ENCODE data around the gene FHDC1.

Gene FHDC1

GRCh38 chr4:152954741-152955140, 18.6 kb downstream of the FHDC1 start:
- H3F3A ChIP-seq (ENCODE audit: insufficient read depth, low read length), result no peaks in the 10 kb centered on the region
- H3K79me2 ChIP-seq (ENCODE audit: insufficient read depth, low read length), result no peaks in the 10 kb centered on the region
- H3K9ac ChIP-seq (ENCODE audit: low read length), result no peak overlapping the region
- H4K20me1 ChIP-seq (ENCODE audit: insufficient read depth, low read length), result no peaks in the 10 kb centered on the region
- TF ChIP-seq EZH2 (IDR thresholded peaks at IDR 0.05; ENCODE audit: borderline replicate concordance, low read length), result no peak
- TF ChIP-seq, protein P1, sequence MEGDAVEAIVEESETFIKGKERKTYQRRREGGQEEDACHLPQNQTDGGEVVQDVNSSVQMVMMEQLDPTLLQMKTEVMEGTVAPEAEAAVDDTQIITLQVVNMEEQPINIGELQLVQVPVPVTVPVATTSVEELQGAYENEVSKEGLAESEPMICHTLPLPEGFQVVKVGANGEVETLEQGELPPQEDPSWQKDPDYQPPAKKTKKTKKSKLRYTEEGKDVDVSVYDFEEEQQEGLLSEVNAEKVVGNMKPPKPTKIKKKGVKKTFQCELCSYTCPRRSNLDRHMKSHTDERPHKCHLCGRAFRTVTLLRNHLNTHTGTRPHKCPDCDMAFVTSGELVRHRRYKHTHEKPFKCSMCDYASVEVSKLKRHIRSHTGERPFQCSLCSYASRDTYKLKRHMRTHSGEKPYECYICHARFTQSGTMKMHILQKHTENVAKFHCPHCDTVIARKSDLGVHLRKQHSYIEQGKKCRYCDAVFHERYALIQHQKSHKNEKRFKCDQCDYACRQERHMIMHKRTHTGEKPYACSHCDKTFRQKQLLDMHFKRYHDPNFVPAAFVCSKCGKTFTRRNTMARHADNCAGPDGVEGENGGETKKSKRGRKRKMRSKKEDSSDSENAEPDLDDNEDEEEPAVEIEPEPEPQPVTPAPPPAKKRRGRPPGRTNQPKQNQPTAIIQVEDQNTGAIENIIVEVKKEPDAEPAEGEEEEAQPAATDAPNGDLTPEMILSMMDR (IDR thresholded peaks at IDR 0.05; ENCODE audit: low read length), result no peak
- no peaks in the 10 kb centered on the region for H3K9me3 ChIP-seq (ENCODE audit: low read length)
- H3K36me3 ChIP-seq (ENCODE audit: insufficient read depth, low read length), result no peaks in the 10 kb centered on the region
- H3K27me3 ChIP-seq (ENCODE audit: insufficient read depth, low read length), result no peaks in the 10 kb centered on the region; the same call in 1 of the 2 replicates
- H3K27ac ChIP-seq (ENCODE audit: low read depth, low read length, poor library complexity, severe bottlenecking), result no peak overlapping the region
- no peak overlapping the region for H2AFZ ChIP-seq (ENCODE audit: low read length)
- no peaks in the 10 kb centered on the region for H3K4me1 ChIP-seq (ENCODE audit: insufficient read depth, low read length, severe bottlenecking)
- no peaks in the 10 kb centered on the region for H3K9me2 ChIP-seq (ENCODE audit: low read depth, low read length)
- no peak overlapping the region for H3K4me3 ChIP-seq (ENCODE audit: low read depth, low read length, poor library complexity, severe bottlenecking)
- H3K4me2 ChIP-seq (ENCODE audit: low read length), result no peak overlapping the region

DNA sequence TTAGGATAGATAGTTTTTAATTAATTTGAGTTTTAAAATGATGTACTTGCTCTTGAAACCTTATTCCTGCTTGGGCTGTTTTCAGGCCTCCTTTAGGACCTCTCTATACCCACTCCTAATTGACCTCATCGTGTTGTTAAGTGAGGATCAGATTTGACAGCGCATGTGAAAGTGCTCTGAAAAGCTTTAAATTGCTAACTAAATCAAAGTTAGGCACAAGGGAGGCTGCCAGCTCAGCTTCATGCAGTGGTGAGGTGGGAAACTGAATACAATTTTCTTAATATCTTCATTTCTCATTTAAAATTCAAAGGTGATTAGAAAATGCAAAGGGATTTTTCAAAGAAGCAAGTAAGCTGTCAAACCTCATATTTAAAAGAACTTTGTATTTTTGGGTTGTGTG, 20.0 kb downstream of the FHDC1 start:
- no peak overlapping the region for H3K9ac ChIP-seq (ENCODE audit: low read length)
- H3K9me2 ChIP-seq (ENCODE audit: low read depth, low read length), result no peaks in the 10 kb centered on the region
- H3F3A ChIP-seq (ENCODE audit: insufficient read depth, low read length), result no peaks in the 10 kb centered on the region
- no peaks in the 10 kb centered on the region for H3K79me2 ChIP-seq (ENCODE audit: insufficient read depth, low read length)
- H3K27ac ChIP-seq (ENCODE audit: low read depth, low read length, poor library complexity, severe bottlenecking), result no peak overlapping the region
- no peaks in the 10 kb centered on the region; the same call in 1 of the 2 replicates for H3K27me3 ChIP-seq (ENCODE audit: insufficient read depth, low read length)
- TF ChIP-seq EZH2 (IDR thresholded peaks at IDR 0.05; ENCODE audit: borderline replicate concordance, low read length), result no peak
- TF ChIP-seq, protein P1 (IDR thresholded peaks at IDR 0.05; ENCODE audit: low read length), result no peak
- H3K4me2 ChIP-seq (ENCODE audit: low read length), result no peak overlapping the region
- no peaks in the 10 kb centered on the region for H3K4me1 ChIP-seq (ENCODE audit: insufficient read depth, low read length, severe bottlenecking)
- no peak overlapping the region for H3K4me3 ChIP-seq (ENCODE audit: low read depth, low read length, poor library complexity, severe bottlenecking)
- no peaks in the 10 kb centered on the region for H3K9me3 ChIP-seq (ENCODE audit: low read length)
- H3K36me3 ChIP-seq (ENCODE audit: insufficient read depth, low read length), result no peaks in the 10 kb centered on the region
- H4K20me1 ChIP-seq (ENCODE audit: insufficient read depth, low read length), result no peaks in the 10 kb centered on the region
- H2AFZ ChIP-seq (ENCODE audit: low read length), result no peak overlapping the region

DNA sequence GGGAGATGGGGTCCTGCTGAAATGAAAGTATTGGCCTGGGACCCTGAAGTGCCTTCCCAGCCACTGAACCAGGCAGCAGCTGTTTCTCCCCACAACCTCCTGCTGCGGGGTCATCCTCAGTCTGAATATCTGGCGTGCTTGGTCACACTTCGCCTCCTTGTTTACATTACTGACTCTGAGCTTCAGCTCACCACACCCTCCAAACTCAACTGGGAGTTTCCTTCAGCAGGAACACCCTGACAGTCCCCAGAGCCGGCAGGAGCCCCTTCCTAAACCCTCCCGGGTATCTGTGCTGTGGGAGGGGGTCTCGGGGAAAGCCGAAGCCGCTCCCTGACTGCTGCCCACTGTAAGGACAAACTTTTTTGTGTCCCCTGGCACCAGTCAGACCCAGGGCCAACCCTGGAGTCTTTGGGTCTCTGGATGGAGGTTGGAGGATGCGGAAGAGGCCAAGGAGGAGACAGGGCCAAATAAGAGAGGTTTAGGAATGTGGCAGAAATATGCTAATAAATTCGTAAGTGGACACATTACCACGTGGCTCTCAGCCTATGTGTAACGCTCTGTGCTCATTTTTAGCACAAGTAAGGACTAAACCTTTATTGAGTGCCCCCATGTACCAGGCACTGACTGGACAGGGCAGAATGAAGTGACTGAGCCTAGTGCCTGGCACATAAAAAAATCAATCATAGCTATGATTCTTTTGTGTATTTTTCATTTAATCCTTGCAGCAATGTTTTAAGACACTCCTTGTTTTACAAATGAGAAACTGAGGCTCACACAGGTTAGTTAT, 20.7 kb downstream of the FHDC1 start:
- H3K4me2 ChIP-seq (ENCODE audit: low read length), result no peak overlapping the region
- H3K27ac ChIP-seq (ENCODE audit: low read depth, low read length, poor library complexity, severe bottlenecking), result no peak overlapping the region
- H3K36me3 ChIP-seq (ENCODE audit: insufficient read depth, low read length), result no peaks in the 10 kb centered on the region

More for the DNA sequence above, 20.7 kb downstream of the FHDC1 start:
- Histone ChIP-seq H3K4me3 (ENCODE audit: low read depth, low read length, poor library complexity, severe bottlenecking) (no peak overlapping the region), H3K79me2 (ENCODE audit: insufficient read depth, low read length) (no peaks in the 10 kb centered on the region), H3K9ac (ENCODE audit: low read length) (no peak overlapping the region), H3K9me2 (ENCODE audit: low read depth, low read length) (no peaks in the 10 kb centered on the region), H3F3A (ENCODE audit: insufficient read depth, low read length) (no peaks in the 10 kb centered on the region), H4K20me1 (ENCODE audit: insufficient read depth, low read length) (no peaks in the 10 kb centered on the region), H2AFZ (ENCODE audit: low read length) (no peak overlapping the region), H3K27me3 (ENCODE audit: insufficient read depth, low read length) (no peaks in the 10 kb centered on the region; the same call in 1 of the 2 replicates), H3K9me3 (ENCODE audit: low read length) (no peaks in the 10 kb centered on the region), H3K4me1 (ENCODE audit: insufficient read depth, low read length, severe bottlenecking) (no peaks in the 10 kb centered on the region)
- no peak for TF ChIP-seq EZH2 (IDR thresholded peaks at IDR 0.05; ENCODE audit: borderline replicate concordance, low read length)
- TF ChIP-seq, protein P1 (IDR thresholded peaks at IDR 0.05; ENCODE audit: low read length), result no peak

Measured in OCI-LY1 (cell line).